ENCODE results near the gene MCUR1. TPM values are rescaled to one million over a fixed set of nuclear protein-coding genes. Genes with fewer than 3 reads are reported as not detected.

Gene MCUR1
- total and polyA plus RNA-seq, 9 of the 15 experiments (the other 6 are each of a cell fraction or from before 2014, with no cell fraction given): 5.1 to 60.2 (median 41.4) TPM

DNA sequence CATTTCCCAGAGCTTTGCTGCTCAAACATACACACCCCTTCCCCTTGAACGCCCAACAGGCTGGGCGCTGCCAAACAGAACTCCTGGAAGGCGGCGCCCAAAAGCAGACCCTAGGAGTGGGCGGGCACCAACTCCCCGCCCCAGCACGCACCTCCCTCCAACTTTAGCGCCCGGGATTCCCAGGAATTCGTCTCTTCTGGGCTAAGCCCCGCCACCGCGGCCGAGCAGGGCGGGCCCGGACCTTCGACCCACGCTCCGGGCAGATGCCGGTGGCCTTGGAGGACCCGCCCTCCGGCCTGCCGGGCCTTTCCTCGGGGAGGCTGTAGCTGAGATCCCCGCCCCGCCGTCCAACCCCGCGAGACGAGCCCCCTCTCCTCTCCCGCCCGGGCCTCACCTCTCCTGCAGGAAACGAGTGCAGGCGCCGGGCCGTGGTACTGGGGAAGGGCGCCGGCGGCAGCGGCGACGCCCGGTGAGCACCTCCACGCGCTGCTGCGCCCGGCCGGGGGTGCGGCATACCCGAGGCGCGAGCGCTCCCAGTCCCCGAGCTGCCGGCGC, 659 bp downstream of the MCUR1 start (continued):
- TF ChIP-seq YY1 (IDR thresholded peaks at IDR 0.05; ENCODE audit: borderline replicate concordance in 1 of 3, control insufficient read depth in 1 of 3, extremely low read depth in 1 of 3, insufficient read depth in 3 of 3, insufficient read length in 1 of 3, insufficient replicate concordance in 2 of 3, low read depth in 1 of 3, low read length in 2 of 3) (no peak), SAFB2 (IDR thresholded peaks at IDR 0.05; ENCODE audit: borderline replicate concordance, low read depth, low read length, severe bottlenecking) (no peak), UBTF (IDR thresholded peaks at IDR 0.05; ENCODE audit: borderline replicate concordance in 1 of 2, low read depth in 2 of 2, low read length in 2 of 2) (no peak; a peak in 1 of 4 replicates), NCOA6 (IDR thresholded peaks at IDR 0.05) (peak; percentile 72), MECOM (CRISPR knock-in tag; IDR thresholded peaks at IDR 0.05) (0 out of 2 replicates have a peak, but pooled peaks have one; percentile 51), SRSF3 (IDR thresholded peaks at IDR 0.05; ENCODE audit: insufficient read depth, low read length) (no peak), SP1 (CRISPR knock-in tag; IDR thresholded peaks at IDR 0.05) (peak; percentile 54; the same call in 1 of the 2 replicates), CXXC5 (CRISPR knock-in tag; IDR thresholded peaks at IDR 0.05) (no peak), OTX1 (CRISPR knock-in tag; IDR thresholded peaks at IDR 0.05) (no peak)
- TF ChIP-seq, protein P1, sequence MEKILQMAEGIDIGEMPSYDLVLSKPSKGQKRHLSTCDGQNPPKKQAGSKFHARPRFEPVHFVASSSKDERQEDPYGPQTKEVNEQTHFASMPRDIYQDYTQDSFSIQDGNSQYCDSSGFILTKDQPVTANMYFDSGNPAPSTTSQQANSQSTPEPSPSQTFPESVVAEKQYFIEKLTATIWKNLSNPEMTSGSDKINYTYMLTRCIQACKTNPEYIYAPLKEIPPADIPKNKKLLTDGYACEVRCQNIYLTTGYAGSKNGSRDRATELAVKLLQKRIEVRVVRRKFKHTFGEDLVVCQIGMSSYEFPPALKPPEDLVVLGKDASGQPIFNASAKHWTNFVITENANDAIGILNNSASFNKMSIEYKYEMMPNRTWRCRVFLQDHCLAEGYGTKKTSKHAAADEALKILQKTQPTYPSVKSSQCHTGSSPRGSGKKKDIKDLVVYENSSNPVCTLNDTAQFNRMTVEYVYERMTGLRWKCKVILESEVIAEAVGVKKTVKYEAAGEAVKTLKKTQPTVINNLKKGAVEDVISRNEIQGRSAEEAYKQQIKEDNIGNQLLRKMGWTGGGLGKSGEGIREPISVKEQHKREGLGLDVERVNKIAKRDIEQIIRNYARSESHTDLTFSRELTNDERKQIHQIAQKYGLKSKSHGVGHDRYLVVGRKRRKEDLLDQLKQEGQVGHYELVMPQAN (IDR thresholded peaks at IDR 0.05; ENCODE audit: borderline replicate concordance): peak; percentile 84
- TF ChIP-seq, protein P2, sequence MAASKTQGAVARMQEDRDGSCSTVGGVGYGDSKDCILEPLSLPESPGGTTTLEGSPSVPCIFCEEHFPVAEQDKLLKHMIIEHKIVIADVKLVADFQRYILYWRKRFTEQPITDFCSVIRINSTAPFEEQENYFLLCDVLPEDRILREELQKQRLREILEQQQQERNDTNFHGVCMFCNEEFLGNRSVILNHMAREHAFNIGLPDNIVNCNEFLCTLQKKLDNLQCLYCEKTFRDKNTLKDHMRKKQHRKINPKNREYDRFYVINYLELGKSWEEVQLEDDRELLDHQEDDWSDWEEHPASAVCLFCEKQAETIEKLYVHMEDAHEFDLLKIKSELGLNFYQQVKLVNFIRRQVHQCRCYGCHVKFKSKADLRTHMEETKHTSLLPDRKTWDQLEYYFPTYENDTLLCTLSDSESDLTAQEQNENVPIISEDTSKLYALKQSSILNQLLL (CRISPR knock-in tag; IDR thresholded peaks at IDR 0.05; ENCODE audit: borderline replicate concordance): no peak
- TF ChIP-seq, protein P3, sequence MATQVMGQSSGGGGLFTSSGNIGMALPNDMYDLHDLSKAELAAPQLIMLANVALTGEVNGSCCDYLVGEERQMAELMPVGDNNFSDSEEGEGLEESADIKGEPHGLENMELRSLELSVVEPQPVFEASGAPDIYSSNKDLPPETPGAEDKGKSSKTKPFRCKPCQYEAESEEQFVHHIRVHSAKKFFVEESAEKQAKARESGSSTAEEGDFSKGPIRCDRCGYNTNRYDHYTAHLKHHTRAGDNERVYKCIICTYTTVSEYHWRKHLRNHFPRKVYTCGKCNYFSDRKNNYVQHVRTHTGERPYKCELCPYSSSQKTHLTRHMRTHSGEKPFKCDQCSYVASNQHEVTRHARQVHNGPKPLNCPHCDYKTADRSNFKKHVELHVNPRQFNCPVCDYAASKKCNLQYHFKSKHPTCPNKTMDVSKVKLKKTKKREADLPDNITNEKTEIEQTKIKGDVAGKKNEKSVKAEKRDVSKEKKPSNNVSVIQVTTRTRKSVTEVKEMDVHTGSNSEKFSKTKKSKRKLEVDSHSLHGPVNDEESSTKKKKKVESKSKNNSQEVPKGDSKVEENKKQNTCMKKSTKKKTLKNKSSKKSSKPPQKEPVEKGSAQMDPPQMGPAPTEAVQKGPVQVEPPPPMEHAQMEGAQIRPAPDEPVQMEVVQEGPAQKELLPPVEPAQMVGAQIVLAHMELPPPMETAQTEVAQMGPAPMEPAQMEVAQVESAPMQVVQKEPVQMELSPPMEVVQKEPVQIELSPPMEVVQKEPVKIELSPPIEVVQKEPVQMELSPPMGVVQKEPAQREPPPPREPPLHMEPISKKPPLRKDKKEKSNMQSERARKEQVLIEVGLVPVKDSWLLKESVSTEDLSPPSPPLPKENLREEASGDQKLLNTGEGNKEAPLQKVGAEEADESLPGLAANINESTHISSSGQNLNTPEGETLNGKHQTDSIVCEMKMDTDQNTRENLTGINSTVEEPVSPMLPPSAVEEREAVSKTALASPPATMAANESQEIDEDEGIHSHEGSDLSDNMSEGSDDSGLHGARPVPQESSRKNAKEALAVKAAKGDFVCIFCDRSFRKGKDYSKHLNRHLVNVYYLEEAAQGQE (IDR thresholded peaks at IDR 0.05; ENCODE audit: borderline replicate concordance): no peak
- TF ChIP-seq, protein P3 (CRISPR knock-in tag; IDR thresholded peaks at IDR 0.05; ENCODE audit: low read depth): no peak

All from K562 (cell line).